H54 (cell line): ENCODE measurements around the gene UTP11.
A peak's percentile ranks its signal among the peaks of the same experiment; 100 is the strongest.

ENCODE experiments used
- DNase-seq: peaks from one replicate; pipeline ENCODE4 v3.0.0; 2011; ENCODE audit warnings: low spot score, mixed read lengths; ENCODE audit not compliant: insufficient read length
- FAIRE-seq: peaks from 3 replicates; lab custom pipeline; 2011; peaks lifted over from hg19 to GRCh38; lab: Jason Lieb, UNC
- POLR2A ChIP-seq: IDR thresholded peaks from 2 replicates; pipeline ENCODE4 v1.6.1; 2011; ENCODE audit warnings: low read depth, mild to moderate bottlenecking, low read length

The UTP11 gene

DNA sequence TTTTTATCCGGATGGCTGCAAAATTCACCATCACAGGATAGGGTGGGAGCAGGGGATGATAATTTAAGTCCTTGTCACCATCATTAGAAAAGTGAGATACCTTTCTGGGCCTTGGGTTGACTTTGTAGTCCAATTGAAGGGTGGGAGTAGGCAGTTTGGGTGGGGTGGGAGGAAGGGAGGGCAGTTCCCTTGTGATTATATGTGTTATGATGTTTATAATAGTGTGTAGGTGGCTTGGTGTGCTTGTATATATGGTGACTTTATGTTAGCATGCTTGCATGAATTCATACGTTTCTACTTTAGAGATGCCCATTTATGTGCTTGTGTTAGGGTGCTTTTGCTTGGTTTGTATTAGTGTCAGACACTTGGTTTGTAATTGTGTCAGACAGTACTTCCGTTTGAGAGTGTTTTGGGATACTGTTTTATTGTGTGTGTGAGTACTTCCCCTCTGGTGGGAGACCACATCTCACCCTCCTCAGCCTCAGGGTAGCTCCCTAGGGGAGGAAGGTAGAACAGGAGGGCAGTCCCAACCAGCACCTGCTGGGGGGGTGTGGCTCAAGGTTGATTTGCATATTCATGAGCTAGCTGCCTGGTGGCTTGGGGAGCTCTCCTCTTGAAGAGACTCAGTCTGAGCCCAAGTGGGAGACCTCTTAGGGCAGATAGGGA is 40.3 kb downstream of the UTP11 start:
- FAIRE-seq = no peak
- no peak for DNase-seq
- TF ChIP-seq POLR2A = no peak

DNA sequence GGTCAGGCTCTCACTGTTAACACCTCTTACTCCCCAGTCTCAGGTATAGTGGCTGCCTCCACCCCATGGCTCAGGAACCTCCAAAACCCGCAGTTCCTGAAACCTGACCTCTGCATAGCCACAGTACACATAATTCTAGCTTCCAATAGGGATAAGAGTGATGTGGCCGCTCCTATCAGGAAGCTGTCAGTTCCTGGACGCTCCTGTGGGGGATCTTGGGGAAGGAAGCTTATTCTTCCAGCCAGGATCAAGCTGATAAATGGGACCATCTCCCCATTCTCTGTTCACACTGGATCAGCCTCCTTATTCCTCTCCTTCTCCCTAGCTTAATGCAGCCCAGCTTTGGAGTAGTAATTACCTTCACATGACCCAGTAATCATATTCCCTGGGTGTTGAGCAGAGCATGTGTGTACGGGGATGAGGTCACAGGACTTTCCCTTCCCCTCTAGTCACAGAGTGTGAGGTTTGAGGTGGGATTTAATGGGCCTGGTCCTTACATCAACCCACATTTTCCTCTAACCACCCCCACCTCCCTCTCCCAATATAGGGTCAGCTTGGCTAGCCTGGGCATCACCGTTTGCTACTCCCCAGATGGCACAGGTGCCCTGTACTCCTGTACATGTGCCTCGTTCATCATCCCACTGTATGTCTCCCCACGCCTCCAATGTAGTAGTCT is 41.0 kb downstream of the UTP11 start:
- DNase-seq (no peak), FAIRE-seq (no peak)
- TF ChIP-seq POLR2A = no peak

DNA sequence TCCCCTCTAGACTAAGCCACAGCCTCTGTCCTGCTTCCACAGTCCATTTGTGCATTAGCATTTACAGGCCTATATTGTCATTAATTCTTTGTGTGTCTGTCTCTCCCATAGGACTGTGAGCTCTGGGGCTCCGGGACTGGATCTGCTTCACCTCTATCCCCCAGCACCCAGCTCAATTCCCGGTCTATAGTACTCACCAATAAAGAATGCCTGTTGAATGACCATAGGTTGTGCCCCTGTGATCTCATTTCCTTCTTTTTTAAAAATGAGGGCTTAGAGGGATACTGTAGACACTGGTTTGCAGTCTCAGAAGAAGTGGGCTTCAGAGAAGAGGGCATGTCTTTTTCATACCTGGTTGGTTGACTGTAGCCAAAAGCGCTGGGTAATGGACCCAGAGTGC is 42.9 kb downstream of the UTP11 start:
- no peak for FAIRE-seq
- TF ChIP-seq POLR2A = no peak
- peak; percentile 56 for DNase-seq

DNA sequence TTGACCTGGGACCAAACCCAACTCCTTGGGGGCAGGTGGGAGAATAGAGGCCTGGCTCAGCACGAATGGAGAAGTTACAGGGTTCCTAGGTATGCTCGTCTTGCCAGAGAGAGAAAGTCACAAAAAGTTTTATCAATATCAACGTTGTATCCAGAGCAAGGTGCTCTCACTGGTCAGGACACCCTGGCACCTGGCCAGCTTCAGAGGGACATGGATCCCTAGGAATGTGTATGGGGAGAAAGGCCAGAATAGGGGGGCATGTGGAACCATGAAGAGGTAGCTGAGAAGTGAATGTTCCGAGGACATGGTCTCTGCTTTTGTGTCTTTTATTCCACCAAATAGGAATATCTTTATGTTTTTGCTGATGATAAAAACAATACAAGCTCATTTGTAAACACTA is 43.4 kb downstream of the UTP11 start:
- TF ChIP-seq POLR2A = no peak
- DNase-seq = no peak
- no peak for FAIRE-seq

DNA sequence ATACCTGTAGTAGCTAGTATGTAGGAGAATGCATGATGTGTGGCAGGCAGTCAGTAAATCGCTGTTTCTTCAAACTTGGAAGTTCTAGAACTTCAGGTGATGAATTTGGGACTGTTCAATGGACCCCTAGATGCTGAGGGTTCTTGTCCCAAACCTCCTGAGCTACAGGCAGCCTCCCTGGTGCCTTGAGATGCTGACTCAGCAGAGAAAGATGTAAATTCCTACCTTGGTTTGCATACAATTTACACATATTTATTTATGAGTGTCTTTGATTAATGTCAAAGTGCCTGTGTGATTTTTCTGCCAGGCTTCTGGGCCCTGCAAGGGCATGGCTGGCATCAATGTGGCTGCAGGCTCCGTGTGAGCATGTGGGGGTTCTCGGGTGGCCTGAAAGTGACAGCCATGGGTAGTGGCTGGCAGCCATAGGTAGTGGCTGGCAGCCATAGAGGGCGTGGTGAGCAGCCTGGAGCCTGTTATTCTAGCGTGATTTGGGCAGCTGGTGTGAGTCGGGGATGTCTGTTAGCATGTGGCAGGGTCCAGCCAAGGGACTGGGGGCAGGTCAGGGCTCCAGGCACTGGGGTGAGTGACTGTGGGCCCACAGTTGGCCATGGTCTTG is 47.2 kb downstream of the UTP11 start:
- DNase-seq = no peak
- FAIRE-seq = no peak
- no peak for TF ChIP-seq POLR2A

DNA sequence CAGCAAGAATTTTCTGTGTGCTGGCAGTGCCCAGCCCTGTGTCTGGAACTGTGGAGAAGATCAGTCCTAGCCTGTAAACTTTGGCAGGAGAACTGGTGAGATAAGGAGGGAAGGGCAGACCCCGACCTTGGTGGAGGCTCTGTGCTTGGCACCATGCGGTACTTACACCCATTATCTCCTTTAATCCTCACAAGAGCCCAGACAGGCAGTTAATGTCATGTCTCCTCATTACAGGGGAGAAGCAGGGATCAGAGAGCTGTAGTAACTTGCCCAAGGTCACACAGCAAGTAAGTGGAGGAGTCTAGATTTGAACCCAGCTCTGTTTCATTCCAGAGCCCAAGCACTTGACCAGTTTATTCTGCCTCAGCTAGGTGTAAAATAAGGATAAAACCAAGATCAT is 48.0 kb downstream of the UTP11 start:
- no peak for DNase-seq
- no peak for TF ChIP-seq POLR2A
- FAIRE-seq = no peak

DNA sequence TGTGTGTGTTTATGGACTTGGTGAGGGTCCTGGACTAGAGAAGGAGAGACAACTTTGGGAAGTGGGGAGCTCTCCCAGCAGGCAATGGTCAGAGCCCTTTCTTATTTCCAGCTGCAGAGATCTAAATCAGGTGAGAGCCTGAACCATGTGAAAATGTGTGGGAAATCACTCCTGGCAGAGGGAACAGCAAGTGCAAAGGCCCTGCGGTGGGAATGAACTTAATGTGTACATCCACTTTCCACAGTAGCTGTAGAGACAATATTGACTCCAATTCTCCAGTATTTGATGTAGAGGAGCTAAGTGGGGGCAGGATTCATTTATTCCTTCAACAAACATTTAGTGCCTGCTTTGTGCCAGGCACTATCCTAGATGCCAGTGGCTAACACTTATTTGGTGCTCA is 48.8 kb downstream of the UTP11 start:
- FAIRE-seq (no peak), DNase-seq (no peak)
- no peak for TF ChIP-seq POLR2A

DNA sequence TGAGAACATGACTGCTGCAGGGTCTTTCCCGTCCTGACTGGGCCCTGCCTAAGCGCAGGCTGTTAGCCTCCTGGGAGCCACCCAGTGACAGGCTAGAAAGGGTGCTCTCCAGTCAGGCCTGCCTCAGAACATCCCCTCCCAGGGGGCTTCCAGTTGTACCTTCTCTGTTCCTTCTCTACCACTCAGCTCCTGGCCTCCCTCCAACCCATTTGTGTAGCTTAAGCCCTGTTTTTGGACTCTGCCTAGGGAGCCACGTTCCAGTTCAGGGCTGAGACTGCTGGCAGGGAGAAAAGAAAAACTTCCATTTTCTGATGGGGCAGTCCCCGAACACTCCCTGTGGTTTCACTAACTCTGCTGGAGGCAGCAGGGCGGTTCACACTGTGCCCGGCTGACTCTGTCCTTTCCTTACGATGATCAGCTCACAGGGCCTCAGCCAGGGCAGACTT is 49.4 kb downstream of the UTP11 start:
- DNase-seq = no peak
- no peak for FAIRE-seq
- no peak for TF ChIP-seq POLR2A

DNA sequence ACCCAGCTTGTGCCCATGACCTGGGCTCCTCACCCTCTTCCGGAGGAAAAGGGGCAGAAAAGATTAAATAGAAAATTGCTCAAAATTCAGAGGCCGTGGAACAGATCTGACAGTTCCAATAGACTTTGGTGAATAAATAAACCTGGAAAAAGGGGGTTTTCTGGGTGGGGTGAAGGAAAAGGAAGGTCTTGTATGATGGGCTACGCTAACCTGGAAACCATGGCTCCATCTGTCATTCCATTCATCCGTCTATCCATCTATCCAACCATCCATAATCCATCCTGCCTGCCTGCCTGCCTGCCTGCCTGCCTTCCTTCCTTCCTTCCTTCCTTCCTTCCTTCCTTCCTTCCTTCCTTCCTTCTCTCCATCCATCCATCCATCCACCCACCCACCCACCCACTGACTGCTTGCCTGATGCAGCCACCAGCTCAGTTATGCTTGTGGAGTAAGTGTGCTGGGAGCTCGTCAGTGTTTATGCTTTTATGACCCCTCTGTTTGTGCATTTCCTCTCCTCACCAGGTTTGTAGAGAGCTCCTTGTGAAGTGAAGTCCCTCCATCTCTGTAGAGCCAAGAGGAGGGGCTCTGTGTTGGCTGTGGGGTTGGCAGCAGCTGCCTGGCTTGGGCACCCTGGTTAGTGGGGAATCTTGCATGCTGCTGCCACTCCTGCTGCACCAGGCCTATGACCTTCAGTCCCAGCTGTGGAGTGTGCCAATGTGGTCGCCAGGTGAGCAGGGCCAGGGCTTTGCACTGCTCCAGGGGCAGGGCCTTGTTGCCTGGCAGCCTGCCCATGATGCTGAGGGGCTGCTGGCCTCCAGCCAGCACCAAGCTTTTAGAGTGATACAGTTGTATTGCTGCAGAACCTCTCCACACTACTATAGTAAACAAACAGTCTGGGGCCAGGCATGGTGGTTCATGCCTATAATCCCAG is 50.1 kb downstream of the UTP11 start:
- FAIRE-seq (no peak), DNase-seq (no peak)
- no peak for TF ChIP-seq POLR2A

DNA sequence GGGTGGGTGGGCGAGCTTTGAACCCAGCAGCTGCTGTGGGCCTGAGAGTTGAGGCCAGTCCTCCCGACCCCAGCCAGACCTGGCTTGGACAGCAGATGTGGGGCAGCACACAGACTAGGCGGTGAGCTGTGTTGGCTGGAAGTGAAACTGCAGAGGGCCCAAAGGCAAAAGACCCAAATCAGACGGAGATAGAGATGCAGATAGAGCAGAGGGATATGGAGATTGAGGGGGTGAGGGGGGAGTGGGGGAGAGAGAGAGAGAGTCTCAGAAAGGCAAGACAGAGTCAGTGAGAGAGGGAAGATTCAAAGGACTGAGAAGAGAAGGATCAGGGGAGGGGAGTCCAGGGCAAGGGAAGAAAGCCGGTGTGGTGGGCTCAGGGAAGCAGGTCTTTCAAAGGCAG is 51.1 kb downstream of the UTP11 start:
- FAIRE-seq (no peak), DNase-seq (no peak)
- TF ChIP-seq POLR2A = no peak

DNA sequence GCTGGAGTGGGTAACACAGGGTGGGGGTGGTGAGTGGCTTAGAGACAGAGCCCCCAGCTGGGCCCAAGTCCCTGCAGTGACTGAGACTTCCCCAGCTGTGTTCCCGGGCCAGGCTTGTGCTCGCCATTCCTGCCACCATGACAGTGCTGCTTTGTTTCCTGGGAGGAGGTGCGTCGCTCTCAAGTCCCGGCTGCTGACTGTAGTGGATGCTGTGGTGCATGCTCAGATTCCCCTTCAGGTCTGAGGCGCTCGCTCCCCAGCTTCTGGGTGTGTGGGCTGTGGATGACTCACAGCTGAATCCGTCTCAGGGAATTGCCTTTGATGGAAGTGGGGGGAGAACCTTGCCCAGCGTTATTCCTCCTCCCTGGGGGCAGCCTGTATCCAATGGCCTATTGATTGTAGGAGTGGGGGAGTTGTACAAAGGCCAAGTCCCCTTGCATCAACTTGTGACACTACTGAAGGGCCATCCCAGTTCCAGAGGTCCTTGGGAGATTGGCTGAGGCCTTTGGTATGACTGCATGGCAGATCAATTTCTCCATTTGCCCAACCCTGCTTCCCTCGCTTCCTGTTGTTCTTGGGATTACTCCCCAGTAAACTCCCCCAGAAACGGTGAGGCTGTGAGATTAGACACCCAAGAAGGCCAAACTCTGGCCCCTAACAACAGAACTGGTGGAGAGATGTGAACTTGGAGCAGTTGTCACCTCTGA is 51.8 kb downstream of the UTP11 start:
- peak; percentile 29; the same call in 1 of the 2 replicates for TF ChIP-seq POLR2A
- FAIRE-seq = peak; percentile 84
- DNase-seq = peak; percentile 92

DNA sequence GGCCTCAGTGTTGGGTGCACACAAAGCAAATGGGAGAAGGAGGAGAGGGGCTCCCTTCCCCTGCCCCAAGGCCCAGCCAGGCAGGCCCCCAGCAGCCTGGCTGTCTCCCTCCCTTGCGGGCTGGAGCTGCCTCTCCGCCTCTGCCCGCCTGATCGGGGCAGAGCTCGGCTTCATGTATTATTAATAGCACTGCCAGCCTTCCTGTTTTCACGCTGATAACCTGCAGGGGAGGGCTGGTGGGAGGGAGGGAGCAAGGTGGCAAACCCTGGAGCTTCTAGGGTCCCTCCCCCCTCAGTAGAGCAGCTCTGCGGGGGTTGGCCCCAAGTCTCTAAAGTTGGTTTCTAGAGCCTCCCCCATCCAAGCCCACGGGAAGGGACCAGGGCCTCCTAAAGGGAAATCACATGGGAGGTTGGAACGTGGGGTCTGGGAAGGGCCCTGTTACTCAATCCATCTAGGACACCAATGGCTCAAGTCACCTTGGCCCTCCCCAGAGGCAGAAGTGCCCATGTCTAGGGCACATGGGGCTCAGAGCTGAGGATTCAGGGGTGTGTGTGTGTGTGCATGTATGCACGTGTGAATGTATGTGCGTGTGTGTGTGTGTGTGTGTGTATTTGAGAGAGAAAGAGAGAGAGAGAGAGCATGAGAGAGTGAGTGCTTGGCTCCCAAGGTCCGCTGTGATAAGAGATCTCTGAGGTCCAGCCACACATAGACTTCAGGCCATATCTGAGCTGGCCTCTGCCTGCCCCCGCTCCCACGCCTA is 55.9 kb downstream of the UTP11 start:
- DNase-seq = no peak
- no peak for TF ChIP-seq POLR2A

More for the DNA sequence above, 55.9 kb downstream of the UTP11 start:
- no peak for FAIRE-seq
